Neural progenitor cell (in vitro differentiated cells): ENCODE measurements around the gene CACNG5.

Source experiments
- EZH2 ChIP-seq: fragments of 200-600 bp; sonication (generic); IDR thresholded peaks from 2 replicates; pipeline ENCODE4 v1.6.1; 2017; ENCODE audit warnings: antibody characterized with exemption, mild to moderate bottlenecking, moderate library complexity
- TF ChIP-seq, protein P1 (sequence below): fragments of 200-600 bp; sonication (generic); IDR thresholded peaks from 2 replicates; pipeline ENCODE4 v1.5.1; 2017; ENCODE audit warnings: antibody characterized with exemption, mild to moderate bottlenecking

DNA sequence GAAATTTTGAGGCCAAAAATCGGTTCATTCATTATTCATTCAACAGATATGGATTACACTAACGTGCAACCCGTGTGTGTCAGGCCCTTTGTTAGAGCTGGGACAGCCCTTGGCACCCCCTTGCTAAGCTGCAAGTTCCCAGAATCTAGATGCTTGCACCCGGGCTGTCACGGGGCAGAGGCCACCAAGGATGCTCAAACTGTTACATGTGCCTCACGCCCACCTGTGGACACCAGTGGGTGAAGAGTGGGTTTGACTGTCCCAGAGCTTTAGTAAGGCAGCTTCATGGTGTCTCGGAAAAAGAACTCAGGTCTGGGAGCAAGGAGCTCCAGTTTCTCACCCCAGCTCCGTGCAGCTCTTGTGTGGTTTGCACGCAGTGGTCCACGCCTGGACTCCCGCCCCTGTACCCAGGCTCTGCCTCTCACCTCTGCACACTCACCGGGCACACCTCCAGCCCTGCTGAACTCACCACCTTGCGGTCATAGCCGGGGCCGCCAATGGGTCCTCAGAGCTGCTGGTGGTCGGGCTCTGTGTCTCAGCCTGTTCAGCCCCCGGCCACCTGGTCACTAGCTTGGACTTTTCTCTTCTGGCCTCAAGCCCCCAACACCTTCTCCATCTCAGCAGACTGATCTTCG is 75.9 kb downstream of the CACNG5 start:
- TF ChIP-seq, protein P1, sequence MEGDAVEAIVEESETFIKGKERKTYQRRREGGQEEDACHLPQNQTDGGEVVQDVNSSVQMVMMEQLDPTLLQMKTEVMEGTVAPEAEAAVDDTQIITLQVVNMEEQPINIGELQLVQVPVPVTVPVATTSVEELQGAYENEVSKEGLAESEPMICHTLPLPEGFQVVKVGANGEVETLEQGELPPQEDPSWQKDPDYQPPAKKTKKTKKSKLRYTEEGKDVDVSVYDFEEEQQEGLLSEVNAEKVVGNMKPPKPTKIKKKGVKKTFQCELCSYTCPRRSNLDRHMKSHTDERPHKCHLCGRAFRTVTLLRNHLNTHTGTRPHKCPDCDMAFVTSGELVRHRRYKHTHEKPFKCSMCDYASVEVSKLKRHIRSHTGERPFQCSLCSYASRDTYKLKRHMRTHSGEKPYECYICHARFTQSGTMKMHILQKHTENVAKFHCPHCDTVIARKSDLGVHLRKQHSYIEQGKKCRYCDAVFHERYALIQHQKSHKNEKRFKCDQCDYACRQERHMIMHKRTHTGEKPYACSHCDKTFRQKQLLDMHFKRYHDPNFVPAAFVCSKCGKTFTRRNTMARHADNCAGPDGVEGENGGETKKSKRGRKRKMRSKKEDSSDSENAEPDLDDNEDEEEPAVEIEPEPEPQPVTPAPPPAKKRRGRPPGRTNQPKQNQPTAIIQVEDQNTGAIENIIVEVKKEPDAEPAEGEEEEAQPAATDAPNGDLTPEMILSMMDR = no peak
- TF ChIP-seq EZH2 = no peak
